HL-60 (cell line): ENCODE results near the gene POLRMT.

Source experiments
- DNase-seq, 2 experiments: peaks; one replicate each; pipeline ENCODE4 v3.0.0-alpha.2; 2010 to 2020; ENCODE audit warnings: low read depth in 1 of 2, low spot score in 1 of 2
- H3K27ac ChIP-seq: fragments of 250-450 bp; sonication (Bioruptor Pico); replicated peaks from 2 replicates; pipeline ENCODE4 v1.5.1; 2020; ENCODE audit warnings: mild to moderate bottlenecking, moderate library complexity
- H3K27me3 ChIP-seq: fragments of 250-450 bp; sonication (Bioruptor Pico); 2 replicates; pipeline ENCODE4 v1.5.1; 2021; ENCODE audit warnings: mild to moderate bottlenecking, moderate library complexity; ENCODE audit not compliant: insufficient read depth, poor library complexity, severe bottlenecking
- H3K4me3 ChIP-seq: replicated peaks from 2 replicates; pipeline ENCODE4 v1.5.1; 2011; ENCODE audit warnings: mild to moderate bottlenecking, control low read depth, low read length; ENCODE audit not compliant: insufficient read depth
- GABPA ChIP-seq: IDR thresholded peaks from 2 replicates; pipeline ENCODE4 v1.6.1; 2012; ENCODE audit warnings: low read depth
- POLR2AphosphoS5 ChIP-seq: IDR thresholded peaks from 2 replicates; pipeline ENCODE4 v1.6.1; 2012; ENCODE audit warnings: low read depth
- SPI1 ChIP-seq: IDR thresholded peaks from 2 replicates; pipeline ENCODE4 v1.6.1; 2012; ENCODE audit warnings: low read depth, mild to moderate bottlenecking, borderline replicate concordance
- TF ChIP-seq, protein P1 (sequence below): IDR thresholded peaks from one replicate; pipeline ENCODE4 v1.5.1; 2011; ENCODE audit warnings: low read length, control low read depth, inconsistent platforms; ENCODE audit not compliant: insufficient read depth
- TF ChIP-seq, protein P2 (sequence below): IDR thresholded peaks from 2 replicates; pipeline ENCODE4 v1.6.1; 2012; ENCODE audit warnings: low read depth; ENCODE audit not compliant: insufficient replicate concordance

The POLRMT gene

DNA sequence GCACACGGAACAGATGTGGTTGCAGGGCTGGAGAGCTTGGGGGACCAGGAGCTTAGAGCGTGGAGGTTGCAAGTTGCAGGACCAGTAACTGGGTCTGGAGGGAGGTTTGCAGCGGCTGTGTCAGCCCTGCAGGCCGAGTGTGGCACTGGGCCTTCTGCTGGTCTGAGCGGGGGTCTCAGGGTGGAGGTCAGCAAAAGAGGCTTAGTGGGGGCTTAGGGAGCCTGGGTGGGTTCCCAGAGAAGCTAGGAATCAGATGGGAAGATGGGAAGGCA lies 49.4 kb downstream of the POLRMT start:
- Histone ChIP-seq H3K27me3 (peaks cover 9% of the 10 kb centered on the region), H3K27ac (no peak overlapping the region), H3K4me3 (no peak overlapping the region)
- no peak for DNase-seq
- TF ChIP-seq, protein P1, sequence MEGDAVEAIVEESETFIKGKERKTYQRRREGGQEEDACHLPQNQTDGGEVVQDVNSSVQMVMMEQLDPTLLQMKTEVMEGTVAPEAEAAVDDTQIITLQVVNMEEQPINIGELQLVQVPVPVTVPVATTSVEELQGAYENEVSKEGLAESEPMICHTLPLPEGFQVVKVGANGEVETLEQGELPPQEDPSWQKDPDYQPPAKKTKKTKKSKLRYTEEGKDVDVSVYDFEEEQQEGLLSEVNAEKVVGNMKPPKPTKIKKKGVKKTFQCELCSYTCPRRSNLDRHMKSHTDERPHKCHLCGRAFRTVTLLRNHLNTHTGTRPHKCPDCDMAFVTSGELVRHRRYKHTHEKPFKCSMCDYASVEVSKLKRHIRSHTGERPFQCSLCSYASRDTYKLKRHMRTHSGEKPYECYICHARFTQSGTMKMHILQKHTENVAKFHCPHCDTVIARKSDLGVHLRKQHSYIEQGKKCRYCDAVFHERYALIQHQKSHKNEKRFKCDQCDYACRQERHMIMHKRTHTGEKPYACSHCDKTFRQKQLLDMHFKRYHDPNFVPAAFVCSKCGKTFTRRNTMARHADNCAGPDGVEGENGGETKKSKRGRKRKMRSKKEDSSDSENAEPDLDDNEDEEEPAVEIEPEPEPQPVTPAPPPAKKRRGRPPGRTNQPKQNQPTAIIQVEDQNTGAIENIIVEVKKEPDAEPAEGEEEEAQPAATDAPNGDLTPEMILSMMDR, result no peak
- TF ChIP-seq, protein P2, sequence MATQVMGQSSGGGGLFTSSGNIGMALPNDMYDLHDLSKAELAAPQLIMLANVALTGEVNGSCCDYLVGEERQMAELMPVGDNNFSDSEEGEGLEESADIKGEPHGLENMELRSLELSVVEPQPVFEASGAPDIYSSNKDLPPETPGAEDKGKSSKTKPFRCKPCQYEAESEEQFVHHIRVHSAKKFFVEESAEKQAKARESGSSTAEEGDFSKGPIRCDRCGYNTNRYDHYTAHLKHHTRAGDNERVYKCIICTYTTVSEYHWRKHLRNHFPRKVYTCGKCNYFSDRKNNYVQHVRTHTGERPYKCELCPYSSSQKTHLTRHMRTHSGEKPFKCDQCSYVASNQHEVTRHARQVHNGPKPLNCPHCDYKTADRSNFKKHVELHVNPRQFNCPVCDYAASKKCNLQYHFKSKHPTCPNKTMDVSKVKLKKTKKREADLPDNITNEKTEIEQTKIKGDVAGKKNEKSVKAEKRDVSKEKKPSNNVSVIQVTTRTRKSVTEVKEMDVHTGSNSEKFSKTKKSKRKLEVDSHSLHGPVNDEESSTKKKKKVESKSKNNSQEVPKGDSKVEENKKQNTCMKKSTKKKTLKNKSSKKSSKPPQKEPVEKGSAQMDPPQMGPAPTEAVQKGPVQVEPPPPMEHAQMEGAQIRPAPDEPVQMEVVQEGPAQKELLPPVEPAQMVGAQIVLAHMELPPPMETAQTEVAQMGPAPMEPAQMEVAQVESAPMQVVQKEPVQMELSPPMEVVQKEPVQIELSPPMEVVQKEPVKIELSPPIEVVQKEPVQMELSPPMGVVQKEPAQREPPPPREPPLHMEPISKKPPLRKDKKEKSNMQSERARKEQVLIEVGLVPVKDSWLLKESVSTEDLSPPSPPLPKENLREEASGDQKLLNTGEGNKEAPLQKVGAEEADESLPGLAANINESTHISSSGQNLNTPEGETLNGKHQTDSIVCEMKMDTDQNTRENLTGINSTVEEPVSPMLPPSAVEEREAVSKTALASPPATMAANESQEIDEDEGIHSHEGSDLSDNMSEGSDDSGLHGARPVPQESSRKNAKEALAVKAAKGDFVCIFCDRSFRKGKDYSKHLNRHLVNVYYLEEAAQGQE, result no peak
- no peak for TF ChIP-seq GABPA
- no peak for TF ChIP-seq POLR2AphosphoS5
- no peak for TF ChIP-seq SPI1

DNA sequence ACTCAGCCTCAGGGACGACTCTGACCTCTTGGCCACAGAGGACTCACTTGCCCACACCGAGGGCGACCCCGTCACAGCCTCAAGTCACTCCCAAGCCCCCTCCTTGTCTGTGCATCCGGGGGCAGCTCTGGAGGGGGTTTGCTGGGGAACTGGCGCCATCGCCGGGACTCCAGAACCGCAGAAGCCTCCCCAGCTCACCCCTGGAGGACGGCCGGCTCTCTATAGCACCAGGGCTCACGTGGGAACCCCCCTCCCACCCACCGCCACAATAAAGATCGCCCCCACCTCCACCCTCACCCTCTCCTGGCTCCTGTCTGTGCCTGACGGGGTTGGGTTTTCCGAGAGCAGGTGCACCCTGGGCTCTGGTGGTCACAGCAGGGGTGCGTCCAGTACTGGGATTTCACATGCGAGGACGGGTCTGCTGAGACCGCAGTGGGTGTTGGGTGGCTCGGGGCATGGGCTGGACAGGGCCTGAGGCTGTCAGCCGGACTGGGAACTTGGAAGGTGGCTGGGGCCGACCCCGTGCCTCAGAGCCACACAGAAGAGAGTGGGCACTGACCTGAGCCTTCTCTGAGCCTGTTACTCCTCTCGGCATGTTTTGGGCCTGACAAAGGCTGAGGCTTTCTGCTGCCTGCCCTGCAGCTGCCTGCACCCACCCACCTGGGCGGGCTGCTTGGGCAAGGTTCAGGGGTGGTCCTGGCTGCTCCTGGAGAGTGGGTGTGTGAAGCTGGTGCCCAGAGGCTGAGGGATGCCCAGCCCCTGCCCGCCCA lies 50.0 kb downstream of the POLRMT start:
- H3K27ac ChIP-seq, result no peak overlapping the region
- TF ChIP-seq GABPA, result no peak
- TF ChIP-seq, protein P1, result no peak
- TF ChIP-seq POLR2AphosphoS5, result no peak; the same call in none of the 2 replicates
- TF ChIP-seq SPI1, result no peak
- TF ChIP-seq, protein P2, result no peak
- no peak for DNase-seq
- H3K4me3 ChIP-seq, result no peak overlapping the region
- H3K27me3 ChIP-seq, result peaks cover 3% of the 10 kb centered on the region

DNA sequence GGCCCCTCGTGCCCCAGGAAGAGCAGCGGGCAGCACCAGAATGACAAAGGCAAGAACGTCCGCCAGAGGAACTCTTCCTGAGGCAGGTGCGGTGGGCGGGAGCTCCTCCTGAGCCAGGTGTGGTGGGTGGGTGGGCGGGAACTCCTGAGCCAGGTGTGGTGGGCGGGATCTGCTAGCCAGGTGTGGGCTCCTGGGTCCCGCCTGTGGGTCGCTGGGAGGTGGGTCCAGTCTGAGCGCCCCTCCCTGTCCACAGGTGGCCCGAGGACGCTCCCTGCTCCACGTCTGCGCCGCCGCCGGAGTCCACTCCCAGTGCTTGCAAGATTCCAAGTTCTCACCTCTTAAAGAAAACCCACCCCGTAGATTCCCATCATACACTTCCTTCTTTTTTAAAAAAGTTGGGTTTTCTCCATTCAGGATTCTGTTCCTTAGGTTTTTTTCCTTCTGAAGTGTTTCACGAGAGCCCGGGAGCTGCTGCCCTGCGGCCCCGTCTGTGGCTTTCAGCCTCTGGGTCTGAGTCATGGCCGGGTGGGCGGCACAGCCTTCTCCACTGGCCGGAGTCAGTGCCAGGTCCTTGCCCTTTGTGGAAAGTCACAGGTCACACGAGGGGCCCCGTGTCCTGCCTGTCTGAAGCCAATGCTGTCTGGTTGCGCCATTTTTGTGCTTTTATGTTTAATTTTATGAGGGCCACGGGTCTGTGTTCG lies 50.7 kb downstream of the POLRMT start:
- Histone ChIP-seq H3K27ac (no peak overlapping the region), H3K27me3 (no peaks in the 10 kb centered on the region), H3K4me3 (no peak overlapping the region)
- no peak for DNase-seq
- TF ChIP-seq, protein P2, result no peak
- no peak for TF ChIP-seq POLR2AphosphoS5
- TF ChIP-seq, protein P1, result no peak
- TF ChIP-seq SPI1, result no peak
- no peak for TF ChIP-seq GABPA
